OCI-M2 (cell line): ENCODE data around the gene UBE2G1.
"Not testable (repeated sequence)": the region's sequence is repeated elsewhere in the genome, so short reads cannot be mapped to it uniquely, and the experiment has no call there.

Experiments used
- DNase-seq: peaks from one replicate; lab custom pipeline; 2025; ENCODE audit not compliant: unreplicated experiment; lab: John Stamatoyannopoulos, UW

Gene UBE2G1, protein sequence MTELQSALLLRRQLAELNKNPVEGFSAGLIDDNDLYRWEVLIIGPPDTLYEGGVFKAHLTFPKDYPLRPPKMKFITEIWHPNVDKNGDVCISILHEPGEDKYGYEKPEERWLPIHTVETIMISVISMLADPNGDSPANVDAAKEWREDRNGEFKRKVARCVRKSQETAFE

DNA sequence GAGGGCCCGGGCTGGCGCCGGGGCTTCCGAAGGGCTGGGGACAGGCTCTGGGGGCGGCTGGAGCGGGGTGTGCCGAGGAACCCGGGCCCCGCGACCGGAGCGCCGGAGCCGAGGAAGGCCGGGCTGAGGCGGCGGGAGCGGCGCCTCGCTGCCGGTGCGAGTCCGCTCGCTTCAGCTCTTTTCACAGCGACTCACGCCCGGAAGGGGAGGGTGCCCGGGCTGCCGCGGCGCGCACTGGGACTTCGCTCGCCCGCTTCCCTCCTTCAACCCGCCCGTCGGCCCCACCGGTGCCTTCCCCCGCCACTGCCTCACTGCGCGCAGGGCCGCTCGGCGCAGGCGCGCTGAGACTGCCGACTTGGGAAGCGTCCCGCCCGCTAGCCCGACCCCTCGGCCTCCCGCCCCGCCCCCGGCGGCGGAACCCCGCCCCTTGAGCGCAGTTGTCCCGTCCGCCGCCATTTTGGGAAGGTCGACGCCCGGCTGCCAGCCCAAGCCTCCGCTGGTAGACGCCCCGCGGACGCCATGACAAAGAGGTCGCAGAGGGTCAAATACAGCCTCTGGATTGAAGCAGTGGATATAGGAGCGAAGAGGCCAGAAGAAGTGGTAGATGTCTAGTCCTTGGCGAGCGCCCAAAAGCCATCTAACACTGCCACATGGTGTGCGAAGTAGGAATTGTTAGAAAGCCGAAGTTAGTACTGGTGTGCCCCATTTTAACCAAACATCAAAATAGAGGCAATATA is at the start of gene UBE2G1:
Gene UBE2G1, minus strand, starts transcription at position 349 of the 737 bp plus-strand sequence. CDS start 359 bp downstream, outside the sequence.
- DNase-seq, result peak; percentile 73

DNA sequence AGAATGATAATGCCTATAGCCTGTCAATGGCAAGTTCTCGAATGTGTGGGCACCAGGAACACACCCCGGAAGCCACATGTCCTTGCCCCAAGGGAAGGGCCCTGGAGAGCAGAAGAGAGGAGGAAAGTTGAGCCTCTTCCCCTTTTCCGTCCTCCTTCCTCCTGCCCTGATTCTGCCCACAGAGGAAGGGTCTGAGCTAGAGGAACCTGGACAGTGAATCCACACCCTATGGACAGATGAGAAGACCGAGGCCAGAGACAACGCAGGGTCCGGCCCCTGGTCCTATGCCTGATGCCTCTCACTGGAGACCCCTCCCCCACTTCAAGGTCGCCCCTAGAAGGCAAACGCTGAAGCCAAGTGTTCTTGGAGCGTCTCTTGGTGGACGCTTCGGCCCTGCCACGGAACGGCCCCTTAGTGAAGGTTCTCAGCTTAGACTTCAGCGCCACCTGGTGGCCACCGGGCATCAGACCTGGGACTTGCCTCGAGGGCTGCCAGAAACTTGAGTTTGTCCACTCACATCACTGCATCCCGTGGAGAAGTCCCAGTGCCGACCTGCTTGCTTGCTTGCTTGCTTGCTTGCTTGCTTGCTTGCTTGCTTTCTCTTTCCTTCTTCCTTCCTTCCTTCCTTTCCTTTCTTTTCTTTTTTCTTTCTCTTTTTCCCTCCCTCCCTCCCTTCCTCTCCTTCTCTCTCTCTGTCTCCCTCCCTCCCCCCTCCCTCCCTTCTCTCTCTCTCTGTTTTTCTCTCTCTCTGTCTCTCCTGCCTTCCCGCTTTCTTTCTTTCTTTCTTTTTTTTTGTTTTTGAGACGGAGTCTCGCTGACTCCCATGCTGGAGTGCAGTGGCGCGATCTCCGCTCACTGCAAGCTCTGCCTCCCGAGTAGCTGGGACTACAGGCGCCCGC is 46.7 kb upstream of the UBE2G1 start:
- peak; percentile 33 for DNase-seq

DNA sequence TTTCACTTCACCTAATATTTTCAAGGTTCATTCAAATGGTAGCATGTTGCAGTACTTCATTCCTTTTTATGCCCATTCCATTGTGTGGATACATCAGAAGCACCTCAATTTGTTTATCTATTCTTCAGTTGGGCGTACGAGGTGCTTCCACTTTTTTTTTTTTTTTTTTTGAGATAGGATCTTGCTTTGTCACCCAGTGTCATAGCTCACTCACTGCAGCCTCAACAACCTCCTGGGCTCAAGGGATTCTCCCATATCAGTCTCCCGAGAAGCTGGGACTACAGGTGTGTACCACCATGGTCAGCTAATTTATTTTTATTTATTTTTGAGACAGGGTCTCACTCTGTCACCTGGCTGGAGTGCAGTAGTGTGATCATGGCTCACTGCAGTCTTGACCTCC is 44.7 kb upstream of the UBE2G1 start:
- no peak for DNase-seq

DNA sequence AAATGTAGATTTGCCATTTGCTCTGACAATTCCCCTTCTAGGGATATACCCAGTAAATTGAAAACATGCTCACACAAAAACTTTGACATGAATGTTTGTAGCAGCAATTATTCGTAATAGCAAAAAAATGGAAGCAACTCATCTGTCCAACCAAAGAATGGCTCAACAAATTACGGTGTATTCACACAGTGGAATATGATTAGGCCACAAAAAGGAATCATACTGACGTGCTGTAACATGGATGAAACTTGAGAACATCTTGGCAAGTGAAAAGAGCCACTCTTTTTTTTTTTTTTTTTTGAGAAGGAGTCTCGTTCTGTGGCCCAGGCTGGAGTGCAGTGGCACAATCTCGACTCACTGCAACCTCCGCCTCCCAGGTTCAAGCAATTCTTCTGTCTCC is 43.2 kb upstream of the UBE2G1 start:
- no peak for DNase-seq

DNA sequence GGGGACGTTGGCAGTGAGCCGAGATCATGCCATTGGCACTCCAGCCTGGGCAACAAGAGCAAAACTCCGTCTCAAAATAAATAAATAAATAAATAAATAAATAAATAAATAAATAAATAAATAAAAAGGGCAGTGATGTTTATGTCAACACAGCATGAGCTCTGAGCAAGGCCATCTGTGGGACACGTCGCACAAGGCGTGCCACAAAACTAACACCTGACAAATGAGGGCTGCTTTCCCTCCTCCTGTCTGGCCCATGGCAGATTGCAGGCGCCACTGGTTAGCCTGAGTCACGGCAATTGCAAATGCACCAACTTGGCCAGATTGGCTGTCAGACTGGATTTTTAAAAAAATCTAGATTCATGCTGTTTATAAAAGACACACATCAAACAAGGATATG is 41.4 kb upstream of the UBE2G1 start:
- no peak for DNase-seq

DNA sequence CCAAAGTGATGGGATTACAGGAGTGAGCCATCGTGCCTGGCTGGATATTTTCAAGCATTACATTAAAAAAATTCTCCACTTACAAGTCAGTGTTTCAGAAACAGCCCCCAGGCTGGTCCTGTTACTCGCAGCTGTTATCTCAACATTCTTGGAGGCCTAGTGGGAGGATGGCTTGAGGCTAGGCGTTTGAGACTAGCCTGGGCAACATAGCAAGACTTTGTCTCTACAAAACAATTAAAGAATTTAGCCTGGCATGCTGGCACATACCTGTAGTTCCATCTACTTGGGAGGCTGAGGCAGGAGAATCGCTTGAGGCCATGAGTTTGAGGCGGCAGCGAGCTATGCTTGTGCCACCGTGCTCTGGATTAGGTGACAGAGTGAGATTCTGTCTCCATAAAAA is 40.7 kb upstream of the UBE2G1 start:
- no peak for DNase-seq

DNA sequence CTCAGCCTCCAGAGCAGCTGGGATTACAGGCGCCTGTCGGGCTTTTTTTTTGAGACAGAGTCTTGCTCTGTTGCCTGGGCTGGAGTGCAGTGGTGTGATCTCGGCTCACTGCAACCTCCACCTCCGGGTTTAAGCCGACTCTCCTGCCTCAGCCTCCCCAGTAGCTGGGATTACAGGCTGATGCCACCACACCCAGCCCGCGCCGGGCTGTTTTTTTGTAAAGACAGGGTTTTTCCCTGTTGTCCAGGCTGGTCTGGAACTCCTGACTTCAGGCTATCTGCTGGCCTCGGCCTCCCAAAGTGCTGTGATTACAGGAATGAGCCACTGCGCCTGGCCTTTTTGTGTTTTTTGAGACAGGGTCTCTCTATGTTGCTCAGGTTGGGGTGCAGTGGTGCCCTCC is 39.9 kb upstream of the UBE2G1 start:
- no peak for DNase-seq

DNA sequence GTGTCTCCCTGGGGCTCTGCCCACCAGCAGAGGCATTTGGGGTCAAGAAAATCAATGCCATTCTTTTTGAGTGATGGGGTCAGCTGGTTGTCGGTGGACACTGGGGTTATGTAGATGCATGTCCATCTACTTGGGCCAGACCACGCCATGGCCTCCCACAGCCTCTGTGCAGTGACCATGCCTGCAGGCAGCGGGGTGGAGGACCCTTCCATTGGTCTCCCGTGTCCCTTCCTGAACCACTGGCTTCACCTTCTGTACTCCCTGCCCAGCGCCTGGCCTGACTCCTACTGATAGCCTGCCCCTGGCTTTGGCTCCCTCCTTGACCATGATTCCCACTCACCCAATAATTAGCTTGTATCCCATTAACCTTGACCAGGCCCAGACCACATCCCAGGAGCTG is 39.2 kb upstream of the UBE2G1 start:
- DNase-seq, result no peak

DNA sequence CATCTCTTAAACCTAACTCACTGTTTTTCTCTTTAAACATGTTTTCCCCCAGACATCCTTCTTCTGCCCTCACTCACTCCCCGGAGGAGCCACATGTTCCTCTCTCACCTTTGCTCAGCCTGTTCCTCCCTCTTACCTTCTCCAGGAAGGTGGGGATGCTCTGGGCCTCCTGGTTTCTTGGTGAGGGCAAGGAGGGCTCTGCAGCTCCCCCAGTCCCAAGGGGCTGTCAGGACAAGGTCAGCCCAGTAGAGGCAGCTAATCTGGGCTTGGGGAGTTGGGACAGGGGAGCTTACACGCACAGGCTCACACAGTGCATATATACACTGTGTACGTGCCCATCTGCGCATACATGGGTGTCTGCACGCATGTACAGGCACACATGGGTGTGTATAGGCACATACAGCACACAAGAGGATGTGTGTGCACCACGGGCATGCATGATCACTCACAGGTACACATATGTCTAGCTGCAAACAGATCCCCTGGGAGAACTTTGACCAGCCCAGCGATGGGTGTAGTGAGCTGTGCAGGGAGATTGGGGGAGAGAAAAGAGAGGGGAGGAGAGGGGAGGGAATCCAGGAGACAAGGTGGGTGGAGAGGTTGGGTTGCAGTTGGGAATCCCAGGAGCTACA is 38.7 kb upstream of the UBE2G1 start:
- no peak for DNase-seq

DNA sequence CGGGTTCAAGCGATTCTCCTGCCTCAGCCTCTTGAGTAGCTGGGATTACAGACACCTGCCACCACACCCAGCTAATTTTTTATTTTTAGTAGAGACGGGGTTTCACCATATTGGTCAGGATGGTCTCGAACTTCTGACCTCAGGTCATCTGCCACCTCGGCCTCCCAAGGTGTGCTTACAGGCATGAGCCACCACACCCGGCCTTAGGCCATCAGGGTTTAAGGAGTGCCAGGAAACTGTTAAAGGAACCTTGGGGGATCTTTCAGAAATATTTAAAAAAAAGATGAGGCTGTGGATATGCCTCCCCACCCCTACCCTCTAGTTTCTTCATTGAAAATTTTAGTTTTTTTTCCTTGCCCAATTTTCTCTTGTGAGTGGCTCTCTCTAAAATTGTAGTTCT is 31.4 kb upstream of the UBE2G1 start:
- DNase-seq, result no peak

DNA sequence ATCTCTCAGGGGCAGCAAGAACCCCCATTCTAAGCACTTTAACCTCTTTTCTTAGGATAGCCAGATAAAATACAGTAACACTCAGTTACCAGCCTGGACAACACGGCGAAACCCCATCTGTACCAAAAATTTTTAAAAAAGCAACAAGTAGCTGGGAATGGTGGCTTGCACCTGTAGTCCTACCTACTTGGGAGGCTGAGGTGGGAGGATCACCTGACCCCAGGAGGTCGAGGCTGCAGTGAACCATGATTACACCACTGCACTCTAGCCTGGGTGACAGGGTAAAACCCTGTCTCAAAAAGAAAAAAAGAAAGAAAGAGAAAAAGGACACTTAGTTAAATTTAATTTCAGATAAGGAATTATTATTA is 28.6 kb upstream of the UBE2G1 start:
- no peak for DNase-seq

DNA sequence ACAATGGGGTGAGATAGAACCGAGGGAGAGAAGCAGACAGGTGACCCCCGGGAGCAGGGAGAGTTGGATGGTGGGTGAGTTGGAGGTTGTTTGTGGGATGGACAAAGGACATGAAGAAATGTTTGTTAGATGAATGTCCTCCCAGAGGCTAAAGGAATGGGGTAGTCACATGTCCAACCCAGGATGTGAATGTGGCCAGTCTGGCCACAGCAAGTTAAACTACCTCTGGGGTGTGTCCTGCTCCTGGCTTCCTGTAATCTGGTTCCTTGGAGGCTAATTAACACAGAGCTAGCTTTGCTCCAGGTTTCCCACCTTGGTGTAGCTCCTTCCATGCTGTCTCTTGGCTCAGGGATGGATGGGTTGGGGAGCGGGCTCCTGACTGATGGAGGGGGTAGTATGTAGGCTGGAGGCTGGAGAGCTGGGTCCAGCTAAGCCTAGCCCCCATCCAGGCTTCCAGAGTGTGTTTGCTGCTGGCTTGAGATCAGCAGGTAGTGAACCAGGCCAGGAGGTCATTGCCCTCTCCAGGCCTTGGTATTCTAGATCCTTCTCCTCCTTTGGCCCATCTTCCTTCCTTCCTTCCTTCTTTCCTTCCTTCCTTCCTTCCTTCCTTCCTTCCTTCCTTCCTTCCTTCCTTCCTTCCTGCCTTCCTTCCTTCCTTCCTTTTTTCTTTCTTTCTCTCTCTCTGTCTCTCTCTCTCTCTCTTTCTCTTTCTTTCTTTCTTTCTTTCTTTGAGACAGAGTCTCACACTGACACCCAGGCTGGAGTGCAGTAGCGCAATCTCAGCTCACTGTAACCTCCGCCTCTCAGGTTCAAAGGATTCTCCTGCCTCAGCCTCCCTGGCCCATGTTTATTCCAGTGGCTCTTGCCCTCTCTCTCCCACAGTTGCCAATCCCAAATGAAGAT is 28.0 kb upstream of the UBE2G1 start:
- DNase-seq, result no peak

DNA sequence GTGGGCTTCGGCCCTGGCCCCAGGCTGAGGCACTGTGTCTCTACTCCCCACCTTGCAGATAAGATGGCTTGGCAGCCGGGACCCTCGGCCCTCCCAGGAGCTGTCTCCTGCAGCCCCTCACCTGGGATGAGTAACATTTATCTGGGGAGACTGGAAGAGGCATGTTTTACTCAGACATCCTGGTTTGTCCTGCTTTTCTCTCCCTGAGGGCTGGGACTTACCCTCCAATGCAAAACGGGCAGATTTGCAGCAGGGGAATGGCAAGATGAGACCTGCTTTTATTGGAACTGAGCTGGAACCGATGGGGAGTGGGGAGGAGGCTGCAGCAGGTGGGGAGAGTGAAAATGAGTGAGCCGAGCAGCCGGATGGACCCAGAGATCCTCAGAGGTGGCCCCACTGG is 27.3 kb upstream of the UBE2G1 start:
- no peak for DNase-seq

DNA sequence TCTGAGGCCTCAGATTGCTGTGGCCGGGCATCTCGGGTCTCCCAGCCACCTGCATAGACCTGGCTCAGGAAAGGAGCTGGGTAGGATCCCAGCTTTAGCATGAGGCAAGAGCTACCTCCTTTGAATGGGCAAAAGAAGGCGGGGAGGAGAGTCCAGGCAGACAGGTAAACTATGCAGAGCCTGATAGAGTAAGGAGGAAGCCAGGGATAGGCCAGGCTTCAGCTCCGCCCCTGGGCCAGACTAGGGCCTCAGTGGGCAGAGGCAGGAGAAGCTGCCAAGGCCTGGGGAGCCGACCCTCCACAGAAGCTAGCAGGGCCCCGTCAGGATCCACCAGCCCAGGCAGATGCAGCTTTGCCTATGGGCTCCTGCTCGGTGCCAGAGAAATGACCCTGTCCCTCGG is 22.6 kb upstream of the UBE2G1 start:
- DNase-seq, result no peak

DNA sequence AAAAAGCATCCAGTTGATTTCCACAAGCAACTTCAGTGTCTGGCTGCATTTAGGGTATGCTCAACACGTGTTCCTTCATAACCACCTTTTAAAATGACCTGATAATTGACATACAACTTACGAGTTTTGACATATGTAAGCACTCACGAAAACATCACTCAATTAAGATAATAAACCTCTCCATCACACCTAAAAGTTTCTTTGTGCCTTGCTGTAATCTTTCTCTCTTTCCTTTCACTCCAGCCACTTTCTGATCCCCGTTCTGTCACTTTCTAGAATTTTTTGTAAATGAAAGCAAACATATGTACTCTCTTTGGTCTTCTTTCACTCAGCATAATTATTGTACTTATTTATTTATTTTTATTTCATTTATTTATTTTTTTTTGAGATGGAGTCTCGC is 20.7 kb upstream of the UBE2G1 start:
- no peak for DNase-seq

DNA sequence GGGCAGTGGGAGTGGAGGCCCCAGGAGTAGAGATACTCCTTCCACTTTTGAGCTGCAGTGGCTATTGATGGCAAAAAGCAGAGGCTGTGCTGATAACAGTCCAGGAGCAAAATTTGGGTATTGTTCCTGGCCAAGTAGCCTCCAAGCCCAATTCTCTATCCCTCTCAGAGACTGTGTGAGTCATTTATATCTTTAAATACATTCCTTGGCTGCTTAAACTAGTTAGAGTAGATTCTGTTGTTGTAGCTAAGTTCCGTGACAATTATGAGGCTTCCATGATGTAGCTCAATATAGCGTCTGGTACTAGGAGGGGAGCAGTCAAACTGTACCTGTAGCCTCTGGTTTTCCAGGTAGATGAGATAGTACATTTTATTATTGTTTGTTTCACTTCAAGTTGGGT is 19.9 kb upstream of the UBE2G1 start:
- no peak for DNase-seq

DNA sequence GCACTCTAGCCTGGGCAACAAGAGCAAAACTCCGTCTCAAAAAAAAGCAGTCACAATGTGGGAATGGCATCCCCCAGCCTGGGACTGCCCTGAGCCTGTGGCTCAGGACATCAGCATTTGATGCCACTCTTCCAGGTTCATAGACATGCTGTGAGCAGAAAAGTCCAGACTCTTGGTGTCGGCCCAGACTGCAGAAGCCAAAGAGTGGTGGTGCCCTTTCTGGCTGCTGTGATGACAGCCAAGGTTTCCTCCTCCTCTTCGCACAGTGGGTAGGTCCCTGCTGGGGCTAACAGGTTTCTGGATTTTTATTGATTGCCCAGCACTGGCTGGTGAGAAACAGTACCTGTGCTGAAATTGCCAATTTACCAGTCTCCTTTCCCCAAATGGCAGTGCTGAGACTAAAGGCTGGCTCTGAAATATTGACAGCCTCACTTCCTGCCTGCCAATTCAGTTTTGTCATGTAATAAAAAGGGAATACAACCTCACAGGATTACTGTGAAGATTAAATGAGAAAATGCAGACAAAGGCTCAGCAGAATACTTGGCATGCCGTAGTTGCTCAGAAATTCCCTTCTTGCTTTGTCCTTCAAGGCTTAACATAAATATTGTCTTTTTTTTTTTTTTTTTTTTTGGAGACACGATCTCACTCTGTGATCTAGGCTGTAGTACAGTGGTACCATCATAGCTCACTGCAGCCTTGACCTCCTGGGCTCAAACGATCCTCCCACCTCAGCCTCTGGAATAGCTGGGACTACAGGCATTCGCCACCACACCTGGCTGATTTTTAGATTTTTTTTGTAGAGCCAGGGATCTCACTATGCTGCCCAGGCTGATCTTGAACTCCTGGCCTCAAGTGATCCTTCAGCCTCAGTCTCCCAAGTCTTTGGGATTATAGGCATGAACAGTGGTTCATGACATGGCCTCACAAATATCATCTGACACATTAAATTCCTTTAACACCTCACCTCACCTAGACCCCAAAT is 15.5 kb upstream of the UBE2G1 start:
- DNase-seq, result no peak

DNA sequence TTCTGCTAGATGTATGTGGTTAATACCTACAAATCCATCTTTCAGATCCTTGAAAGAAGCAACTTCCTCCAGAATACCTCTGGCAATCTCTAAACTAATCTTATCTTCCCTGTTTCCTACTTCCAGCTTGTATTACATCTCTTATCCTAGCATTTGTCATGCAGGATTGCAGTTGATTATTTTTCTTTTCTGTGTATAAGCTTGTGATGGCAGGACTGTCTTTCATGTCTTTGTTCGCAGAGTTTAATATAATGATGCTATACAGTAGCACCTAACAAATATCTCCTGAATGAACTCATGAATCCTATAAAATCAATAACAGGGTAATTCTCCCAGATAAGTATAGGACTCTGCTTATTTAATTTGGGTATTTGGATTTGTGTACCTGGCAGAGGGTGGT is 12.2 kb upstream of the UBE2G1 start:
- DNase-seq, result no peak

DNA sequence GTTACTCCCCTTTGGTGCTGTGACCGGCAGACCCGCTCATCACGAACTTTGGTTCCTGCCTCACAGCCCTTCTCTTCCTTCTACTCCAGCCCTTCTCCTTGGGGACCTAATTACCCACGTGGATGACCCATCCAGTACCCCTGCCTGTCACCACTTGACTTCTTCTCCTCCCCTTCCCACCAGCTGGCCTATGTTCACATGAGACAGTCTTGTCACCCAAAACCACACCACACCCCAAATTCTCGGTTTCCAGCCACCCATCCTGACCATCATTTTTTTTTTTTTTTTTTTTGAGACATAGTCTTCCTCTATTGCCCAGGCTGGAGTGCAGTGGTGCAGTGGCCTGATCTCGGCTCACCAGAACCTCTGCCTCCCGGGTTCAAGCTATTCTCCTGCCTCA is 10.8 kb upstream of the UBE2G1 start:
- not testable (repeated sequence) for DNase-seq
